ENCODE measurements around the gene NAV2. TPM values are rescaled to one million over a fixed set of nuclear protein-coding genes. Genes with fewer than 3 reads are reported as not detected.
"Not testable (repeated sequence)": the region's sequence is repeated elsewhere in the genome, so short reads cannot be mapped to it uniquely, and the experiment has no call there.

NAV2 gene
- total RNA-seq, 1 donor from 2014 or later, result not detected

DNA sequence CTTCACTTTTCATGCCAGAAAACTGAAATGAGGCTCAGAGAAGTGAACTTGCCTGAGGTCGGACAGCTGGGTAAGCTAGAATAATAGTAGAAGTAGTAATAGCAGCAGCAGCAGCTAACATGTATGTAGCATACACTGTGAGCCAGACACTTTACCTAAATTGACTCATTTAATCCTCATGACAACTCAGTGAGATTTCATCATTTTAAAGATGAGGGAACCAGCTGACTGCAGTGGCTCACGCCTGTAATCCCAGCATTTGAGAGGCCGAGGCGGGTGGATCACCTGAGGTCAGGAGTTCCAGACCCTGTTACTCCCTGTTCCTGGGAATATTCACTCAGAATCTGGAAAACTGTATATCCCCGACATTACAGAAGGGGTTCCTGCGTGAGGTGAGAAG, 293.1 kb downstream of the NAV2 start:
- H3K4me1 Mint-ChIP-seq, result no peaks in the 10 kb centered on the region
- no peaks in the 10 kb centered on the region for H3K36me3 Mint-ChIP-seq (ENCODE audit: low read depth)
- no peak overlapping the region for H3K27ac Mint-ChIP-seq
- H3K9me3 Mint-ChIP-seq, result no peaks in the 10 kb centered on the region
- no peak overlapping the region for H3K4me3 Mint-ChIP-seq
- intact Hi-C loops (cut with micrococcal nuclease), result no loop called here
- no peak for DNase-seq
- H3K27me3 Mint-ChIP-seq, result no peaks in the 10 kb centered on the region

DNA sequence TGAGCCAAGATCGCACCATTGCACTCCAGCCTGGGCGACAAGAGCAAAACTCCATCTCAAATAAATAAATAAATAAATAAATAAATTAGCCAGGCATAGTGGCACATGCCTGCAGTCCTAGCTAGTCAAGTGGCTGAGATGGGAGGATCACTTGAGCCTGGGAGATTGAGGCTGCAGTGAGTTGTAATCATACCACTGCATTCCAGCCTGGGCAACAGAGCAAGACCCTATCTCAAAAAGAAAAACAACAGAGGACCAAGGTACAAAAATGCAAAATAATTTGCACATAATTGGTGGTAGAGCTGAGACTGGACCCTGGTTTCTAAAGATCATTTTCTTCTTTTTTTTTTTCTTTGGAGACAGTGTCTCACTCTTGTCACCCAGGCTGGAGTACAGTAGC, 294.0 kb downstream of the NAV2 start:
- DNase-seq; H3K27ac Mint-ChIP-seq; intact Hi-C loops (cut with micrococcal nuclease); H3K9me3 Mint-ChIP-seq; H3K27me3 Mint-ChIP-seq; H3K36me3 Mint-ChIP-seq (ENCODE audit: low read depth); H3K4me1 Mint-ChIP-seq; H3K4me3 Mint-ChIP-seq: not testable (repeated sequence)

DNA sequence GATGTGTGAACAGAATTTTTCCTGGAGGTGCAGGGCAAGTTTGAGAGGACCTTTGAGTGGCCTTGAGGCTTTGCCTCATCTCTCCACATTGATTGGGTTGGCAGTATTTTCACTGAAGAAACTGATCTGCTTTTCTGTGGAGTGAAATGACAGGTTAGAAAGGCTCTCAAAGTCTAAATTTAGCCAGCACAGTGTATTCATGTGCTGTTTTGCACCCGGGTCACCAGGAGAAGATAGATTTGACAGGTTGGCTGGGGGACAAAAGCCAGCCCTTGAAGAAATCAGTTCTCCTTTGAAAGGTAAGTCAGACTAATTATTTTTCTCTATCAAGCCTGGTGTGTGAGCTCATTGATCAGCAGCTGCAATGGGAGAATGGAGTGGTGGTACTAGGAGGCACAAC, 294.7 kb downstream of the NAV2 start:
- intact Hi-C loops (cut with micrococcal nuclease), result no loop called here
- H3K4me3 Mint-ChIP-seq, result no peak overlapping the region
- H3K27me3 Mint-ChIP-seq, result no peaks in the 10 kb centered on the region
- DNase-seq, result no peak
- no peaks in the 10 kb centered on the region for H3K36me3 Mint-ChIP-seq (ENCODE audit: low read depth)
- H3K4me1 Mint-ChIP-seq, result no peaks in the 10 kb centered on the region
- H3K27ac Mint-ChIP-seq, result no peak overlapping the region
- no peaks in the 10 kb centered on the region for H3K9me3 Mint-ChIP-seq

DNA sequence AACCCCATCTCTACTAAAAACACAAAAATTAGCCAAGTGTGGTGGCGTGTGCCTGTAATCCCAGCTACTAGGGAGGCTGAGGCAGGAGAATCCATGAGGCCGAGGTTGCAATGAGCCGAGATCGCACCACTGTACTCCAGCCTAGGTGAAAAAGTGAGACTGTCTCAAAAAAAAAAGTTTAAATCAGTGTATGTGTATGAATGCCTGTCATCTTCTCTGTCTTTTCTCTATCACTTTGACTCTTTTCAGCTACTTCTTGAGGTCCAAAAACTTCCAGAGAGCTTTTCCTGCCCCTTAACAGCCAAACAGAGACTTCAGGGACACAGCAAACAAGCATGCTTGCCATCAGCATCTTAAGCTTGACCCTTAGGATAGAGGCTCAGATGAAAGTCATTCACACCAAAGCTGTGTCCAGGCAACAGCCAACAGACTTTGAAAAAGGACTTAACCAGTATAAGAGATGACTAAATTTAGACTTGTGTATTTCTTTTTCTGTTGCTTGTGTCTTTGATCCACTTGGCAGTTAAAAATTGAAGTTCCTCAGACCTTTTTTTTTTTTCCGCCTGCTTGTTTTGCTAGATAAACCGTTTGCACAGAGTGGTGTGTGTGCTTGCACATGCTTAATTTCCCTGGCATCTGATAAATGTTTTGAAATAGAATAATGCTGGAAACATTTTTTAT, 295.7 kb downstream of the NAV2 start:
- Mint-ChIP-seq H3K9me3 (no peaks in the 10 kb centered on the region), H3K36me3 (ENCODE audit: low read depth) (no peaks in the 10 kb centered on the region), H3K27me3 (peaks cover under 1% of the 10 kb centered on the region), H3K27ac (no peak overlapping the region), H3K4me3 (no peak overlapping the region), H3K4me1 (no peaks in the 10 kb centered on the region)
- intact Hi-C loops (cut with micrococcal nuclease), result no loop called here
- DNase-seq, result no peak

DNA sequence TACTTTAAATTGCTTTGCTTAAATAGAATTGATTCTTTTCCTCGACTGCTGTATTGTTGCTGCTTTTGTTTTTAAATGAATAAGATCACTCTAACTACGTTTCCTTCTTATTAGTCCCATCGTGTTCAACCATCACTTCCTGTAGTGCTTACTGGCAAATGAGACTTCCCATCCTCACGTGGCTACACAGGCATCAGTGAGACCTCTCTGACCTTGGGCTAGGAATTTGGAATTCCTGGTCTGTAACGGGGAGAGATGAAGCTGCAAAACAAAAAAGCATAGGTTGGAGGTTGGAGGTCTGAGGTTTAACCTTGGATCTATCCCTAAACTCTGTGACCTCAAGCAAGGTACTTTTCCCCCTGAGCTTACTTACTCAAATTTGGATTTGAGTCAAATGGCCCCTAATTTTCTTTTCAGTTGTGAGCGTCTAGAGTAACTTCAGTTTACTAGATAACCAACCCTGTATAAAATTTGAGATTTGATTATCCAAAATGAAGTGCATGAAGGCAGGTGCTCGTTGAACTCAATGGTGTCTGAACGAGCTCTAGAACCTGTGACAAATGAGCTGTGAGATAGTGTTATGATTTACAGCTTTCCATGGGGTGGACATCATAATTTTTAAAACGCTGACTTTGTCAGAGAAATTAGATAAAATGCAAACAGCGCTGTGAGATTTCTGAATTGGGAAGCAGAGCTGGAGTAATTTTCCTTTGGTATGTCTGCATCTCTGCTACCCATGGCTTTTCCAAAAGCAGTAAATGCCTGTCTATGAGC, 296.4 kb downstream of the NAV2 start:
- Mint-ChIP-seq H3K27ac (no peak overlapping the region), H3K4me1 (no peaks in the 10 kb centered on the region), H3K4me3 (no peak overlapping the region), H3K36me3 (ENCODE audit: low read depth) (no peaks in the 10 kb centered on the region), H3K27me3 (peaks cover 8% of the 10 kb centered on the region), H3K9me3 (no peaks in the 10 kb centered on the region)
- intact Hi-C loops (cut with micrococcal nuclease), result no loop called here
- no peak for DNase-seq

DNA sequence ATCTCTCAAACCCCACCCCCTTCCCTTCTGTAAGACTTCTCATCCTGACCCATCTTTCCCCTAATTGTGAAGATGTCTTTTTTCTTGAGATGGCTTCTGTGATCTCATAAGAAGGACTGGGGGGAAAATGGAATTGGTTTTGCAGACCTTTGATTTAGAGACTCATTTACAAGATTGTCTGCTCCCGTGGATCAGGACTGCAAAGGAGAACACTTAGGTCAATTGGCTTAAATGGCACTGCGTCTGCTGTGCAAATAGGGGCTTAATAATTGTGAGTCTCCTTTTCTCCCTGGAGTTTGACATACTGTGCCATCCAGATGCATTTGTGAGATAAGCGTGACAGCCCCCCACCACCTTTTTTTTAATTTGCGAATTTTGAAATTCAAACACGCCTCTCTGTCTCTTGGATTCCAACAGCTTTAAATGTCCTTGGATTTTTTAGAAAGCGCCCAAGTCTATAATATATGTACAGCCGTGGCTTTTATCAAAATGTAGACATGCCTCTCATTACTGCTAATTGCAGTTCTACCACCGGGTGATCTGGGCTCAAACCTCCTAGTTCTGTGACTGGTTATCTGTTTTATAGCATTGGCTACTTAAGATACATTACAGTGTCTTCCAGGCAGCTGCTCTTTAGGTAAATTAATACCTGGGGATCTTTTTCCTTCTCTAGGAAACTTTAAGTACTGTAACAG, 297.7 kb downstream of the NAV2 start:
- no peak overlapping the region for H3K27ac Mint-ChIP-seq
- H3K4me3 Mint-ChIP-seq, result no peak overlapping the region
- DNase-seq, result no peak
- no peaks in the 10 kb centered on the region for H3K9me3 Mint-ChIP-seq
- no peaks in the 10 kb centered on the region for H3K36me3 Mint-ChIP-seq (ENCODE audit: low read depth)
- intact Hi-C loops (cut with micrococcal nuclease), result no loop called here
- no peaks in the 10 kb centered on the region for H3K4me1 Mint-ChIP-seq
- H3K27me3 Mint-ChIP-seq, result peaks cover 10% of the 10 kb centered on the region

DNA sequence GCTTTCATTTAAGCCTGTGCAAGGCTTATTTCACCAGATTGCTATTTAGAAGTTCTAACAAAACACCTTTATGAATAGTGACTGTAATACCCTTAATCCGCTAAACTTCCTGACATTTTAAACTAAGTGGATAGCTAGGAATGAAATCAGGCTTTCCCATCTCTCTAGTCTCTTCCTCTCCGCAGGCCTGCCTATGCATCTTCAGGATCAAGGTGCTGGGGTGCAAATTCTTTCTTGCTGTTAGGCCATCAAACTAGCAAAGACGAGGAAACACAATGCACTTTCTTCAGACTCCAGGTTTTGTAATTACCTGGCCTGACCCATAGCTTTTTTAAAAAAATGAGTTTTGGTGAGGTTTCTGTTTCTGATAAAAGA, 298.2 kb downstream of the NAV2 start:
- Mint-ChIP-seq H3K27me3 (peaks cover 13% of the 10 kb centered on the region), H3K27ac (no peak overlapping the region), H3K9me3 (no peaks in the 10 kb centered on the region), H3K4me1 (no peaks in the 10 kb centered on the region), H3K36me3 (ENCODE audit: low read depth) (no peaks in the 10 kb centered on the region), H3K4me3 (no peak overlapping the region)
- DNase-seq, result no peak
- intact Hi-C loops (cut with micrococcal nuclease), result no loop called here

DNA sequence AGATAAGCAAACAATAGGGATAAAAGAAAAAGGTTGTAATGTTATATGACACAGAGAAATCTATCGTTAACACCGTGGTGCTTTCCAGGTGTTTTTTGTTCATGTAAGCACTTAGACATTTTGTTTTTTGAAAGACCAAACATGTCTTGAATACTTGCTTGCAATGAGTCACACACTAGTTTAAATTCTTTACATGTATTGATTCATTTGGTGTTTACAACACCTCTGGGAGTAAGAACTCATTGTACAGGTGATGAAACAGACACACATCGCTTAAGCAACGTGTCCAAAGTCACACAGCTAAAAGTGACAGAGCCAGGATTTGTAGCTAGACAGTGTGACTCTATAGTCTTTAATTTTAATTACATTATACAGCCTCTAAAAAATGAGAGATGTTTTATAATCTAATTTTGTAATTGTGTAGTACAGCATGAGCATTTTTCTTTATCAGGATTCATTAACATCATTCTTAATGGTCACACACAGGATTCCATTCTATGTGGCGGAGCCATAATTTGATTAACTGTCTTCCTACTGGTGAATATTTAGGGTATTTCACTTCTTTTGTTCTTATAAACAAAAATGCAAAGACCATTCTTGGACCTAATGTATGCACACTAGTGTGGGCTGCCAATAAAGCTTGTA, 298.8 kb downstream of the NAV2 start:
- intact Hi-C loops (cut with micrococcal nuclease), result no loop called here
- no peaks in the 10 kb centered on the region for H3K36me3 Mint-ChIP-seq (ENCODE audit: low read depth)

DNA sequence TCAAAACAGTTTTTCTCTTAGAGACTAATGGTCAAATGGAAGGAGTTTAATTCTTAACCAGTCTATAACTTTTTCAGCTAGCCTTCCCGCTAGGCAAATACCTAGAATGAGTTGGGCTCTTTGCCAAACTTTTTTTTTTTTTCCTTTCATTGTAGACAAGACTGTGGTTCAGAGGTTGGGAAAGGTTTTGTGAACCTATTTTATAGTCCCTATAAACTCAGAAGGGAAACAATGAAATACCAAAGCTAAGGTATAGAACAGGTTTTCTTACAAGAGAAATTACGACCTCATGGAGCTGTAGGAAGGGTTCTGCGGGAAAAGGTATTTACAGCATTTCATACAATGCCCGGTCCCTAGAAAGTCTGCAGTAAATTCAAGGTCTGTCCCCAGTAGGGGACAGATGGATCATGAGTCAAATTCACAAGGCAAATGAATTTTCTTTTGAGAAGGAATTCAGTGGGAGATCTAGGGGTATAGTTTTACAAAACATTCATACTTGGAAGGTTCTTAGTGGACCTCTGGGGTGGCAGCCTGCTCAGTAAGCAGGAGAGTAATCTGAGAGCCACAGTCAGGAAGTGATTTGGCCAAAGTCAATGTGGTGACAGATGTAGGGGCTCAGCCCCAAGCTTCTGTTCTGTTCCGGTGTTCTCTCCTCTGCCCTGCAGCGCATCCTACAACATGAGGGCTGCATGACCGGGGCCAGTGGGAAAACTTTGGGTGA, 300.9 kb downstream of the NAV2 start:
- DNase-seq, result no peak
- H3K9me3 Mint-ChIP-seq, result no peaks in the 10 kb centered on the region
- no peak overlapping the region for H3K4me3 Mint-ChIP-seq
- no peak overlapping the region for H3K27ac Mint-ChIP-seq
- peaks cover 14% of the 10 kb centered on the region for H3K27me3 Mint-ChIP-seq
- intact Hi-C loops (cut with micrococcal nuclease), result no loop called here
- H3K4me1 Mint-ChIP-seq, result no peaks in the 10 kb centered on the region
- no peaks in the 10 kb centered on the region for H3K36me3 Mint-ChIP-seq (ENCODE audit: low read depth)

More for the DNA sequence above, 298.8 kb downstream of the NAV2 start:
- H3K4me1 Mint-ChIP-seq, result no peaks in the 10 kb centered on the region
- H3K9me3 Mint-ChIP-seq, result no peaks in the 10 kb centered on the region
- H3K27me3 Mint-ChIP-seq, result peaks cover 14% of the 10 kb centered on the region
- DNase-seq, result no peak
- no peak overlapping the region for H3K27ac Mint-ChIP-seq
- no peak overlapping the region for H3K4me3 Mint-ChIP-seq

DNA sequence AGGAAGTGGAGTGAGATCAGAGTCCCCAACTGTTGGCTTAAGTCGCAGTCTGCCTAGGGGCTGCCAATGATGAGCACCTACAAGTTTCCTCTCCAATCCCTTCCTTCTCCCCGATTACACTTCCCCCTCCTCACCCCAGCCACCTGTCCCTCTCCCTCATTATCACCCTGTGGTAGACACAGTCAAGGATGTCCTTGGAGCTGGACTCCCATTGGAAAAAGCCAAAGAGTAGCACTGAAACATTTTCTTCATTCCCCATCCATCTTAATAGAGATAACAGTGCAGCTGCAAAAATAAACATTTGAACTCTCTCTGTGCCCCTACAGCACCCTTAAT, 301.4 kb downstream of the NAV2 start:
- peaks cover 14% of the 10 kb centered on the region for H3K27me3 Mint-ChIP-seq
- H3K36me3 Mint-ChIP-seq (ENCODE audit: low read depth), result no peaks in the 10 kb centered on the region
- DNase-seq, result no peak
- H3K27ac Mint-ChIP-seq, result no peak overlapping the region
- no peaks in the 10 kb centered on the region for H3K4me1 Mint-ChIP-seq
- intact Hi-C loops (cut with micrococcal nuclease), result no loop called here
- no peaks in the 10 kb centered on the region for H3K9me3 Mint-ChIP-seq
- no peak overlapping the region for H3K4me3 Mint-ChIP-seq

DNA sequence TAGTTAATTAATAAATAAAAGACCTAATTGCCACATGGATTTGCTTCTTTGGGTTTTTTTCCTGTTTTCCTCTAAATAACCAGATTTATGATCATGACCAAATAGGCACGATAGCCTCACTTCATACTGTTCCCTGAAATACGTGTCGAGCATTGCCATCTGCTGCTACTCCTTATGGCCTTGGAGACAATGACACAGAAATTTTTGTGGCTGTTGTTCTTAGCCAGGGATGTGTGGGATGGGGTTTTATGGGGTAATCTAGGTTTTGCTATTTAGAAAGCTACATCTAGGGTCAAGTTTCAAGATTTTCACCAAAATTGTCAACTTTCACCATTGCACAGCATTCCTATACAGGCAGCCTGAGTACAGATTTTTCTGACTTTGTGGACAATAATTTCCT, 302.5 kb downstream of the NAV2 start:
- Mint-ChIP-seq H3K36me3 (ENCODE audit: low read depth) (no peaks in the 10 kb centered on the region), H3K4me3 (no peak overlapping the region), H3K27ac (no peak overlapping the region), H3K9me3 (no peaks in the 10 kb centered on the region), H3K27me3 (peaks cover 14% of the 10 kb centered on the region), H3K4me1 (no peaks in the 10 kb centered on the region)
- intact Hi-C loops (cut with micrococcal nuclease), result no loop called here
- no peak for DNase-seq

DNA sequence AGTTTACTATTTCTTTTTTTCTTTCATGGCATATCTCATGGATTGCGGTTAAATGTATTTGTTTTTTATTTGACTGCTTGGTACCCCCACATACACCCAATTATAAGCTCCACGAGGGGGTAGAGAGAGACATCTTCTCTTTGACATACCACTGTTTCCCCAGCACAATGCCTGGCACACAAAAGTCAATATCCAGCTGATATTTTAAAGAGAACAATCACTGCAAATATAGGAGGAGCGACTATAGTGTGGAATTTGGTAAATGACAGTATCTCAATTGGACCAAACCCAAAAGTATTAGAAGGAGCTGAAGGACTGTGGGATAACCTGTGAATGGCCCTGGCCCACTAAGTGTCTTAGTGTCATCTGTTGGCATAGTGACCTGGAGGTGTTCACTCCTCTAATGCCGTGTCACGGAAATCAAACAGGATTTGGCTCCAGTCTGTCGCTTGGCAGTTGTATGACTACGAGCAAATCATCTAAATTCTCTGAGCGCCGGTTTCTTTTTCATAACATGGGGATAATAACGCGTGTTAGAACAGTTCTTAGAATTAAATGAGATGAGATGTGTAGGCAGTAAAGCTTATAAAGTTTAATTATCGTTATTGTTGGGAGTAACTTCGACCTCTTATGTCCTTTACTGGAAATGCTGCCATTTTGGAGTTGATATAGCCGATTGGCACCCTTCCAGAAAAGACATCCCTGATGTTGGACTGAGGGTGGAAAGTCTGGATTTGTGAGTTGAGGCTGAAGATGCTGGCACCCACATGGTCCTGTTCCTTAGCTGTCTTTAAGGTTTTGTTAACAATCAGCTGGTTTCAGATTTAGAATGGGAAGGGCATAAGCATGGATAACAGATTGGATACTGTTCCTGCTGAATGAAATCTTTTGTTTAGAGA, 303.1 kb downstream of the NAV2 start:
- Mint-ChIP-seq H3K4me1 (no peaks in the 10 kb centered on the region), H3K27me3 (peaks cover 14% of the 10 kb centered on the region)
- intact Hi-C loops (cut with micrococcal nuclease), result no loop called here

DNA sequence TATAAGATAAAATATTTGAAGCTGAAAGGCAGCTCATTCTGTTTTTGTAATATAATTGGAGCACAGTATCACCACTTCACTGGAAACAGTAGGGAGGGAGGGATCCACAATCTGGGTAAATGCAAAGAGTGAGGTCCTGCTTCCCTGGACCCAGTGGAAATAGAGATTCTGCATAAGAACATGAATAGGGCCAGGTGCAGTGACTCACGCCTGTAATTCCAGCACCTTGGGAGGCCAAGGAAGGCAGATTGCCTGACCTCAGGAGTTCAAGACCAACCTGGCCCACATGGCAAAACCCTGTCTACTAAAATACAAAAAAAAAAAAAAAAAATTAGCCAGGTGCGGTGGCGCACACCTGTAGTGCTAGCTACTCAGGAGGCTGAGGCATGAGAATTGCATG, 303.9 kb downstream of the NAV2 start:
- Mint-ChIP-seq H3K27ac (no peak overlapping the region), H3K4me1 (no peaks in the 10 kb centered on the region)
- intact Hi-C loops (cut with micrococcal nuclease), result no loop called here

More for the DNA sequence above, 303.1 kb downstream of the NAV2 start:
- Mint-ChIP-seq H3K9me3 (no peaks in the 10 kb centered on the region), H3K27ac (no peak overlapping the region), H3K4me3 (no peak overlapping the region), H3K36me3 (ENCODE audit: low read depth) (no peaks in the 10 kb centered on the region)
- no peak for DNase-seq

More for the DNA sequence above, 303.9 kb downstream of the NAV2 start:
- Mint-ChIP-seq H3K36me3 (ENCODE audit: low read depth) (no peaks in the 10 kb centered on the region), H3K27me3 (peaks cover 14% of the 10 kb centered on the region), H3K4me3 (no peak overlapping the region), H3K9me3 (no peaks in the 10 kb centered on the region)
- DNase-seq, result no peak

Data from activated CD4-positive, alpha-beta T cell treated with anti-CD3 and anti-CD28 coated beads, Interleukin-2, amount 10 ng/mL, durations not matched to agents 24 days and 14 days (primary cell).